NCI-H748 (cell line): ENCODE results near the gene SLC35F1.
A peak's percentile ranks its signal among the peaks of the same experiment; 100 is the strongest.
"Not testable (repeated sequence)": the region's sequence is repeated elsewhere in the genome, so short reads cannot be mapped to it uniquely, and the experiment has no call there.

Experiments used
- DNase-seq: peaks from one replicate; lab custom pipeline; 2025; ENCODE audit not compliant: unreplicated experiment; lab: John Stamatoyannopoulos, UW

SLC35F1 gene

GRCh38 chr6:117924690-117925089 is 17.6 kb downstream of the SLC35F1 start:
- no peak for DNase-seq

- no peak for DNase-seq
Measured at GRCh38 chr6:117927866-117928265, 20.8 kb downstream of the SLC35F1 start.

GRCh38 chr6:117928833-117929232 is 21.8 kb downstream of the SLC35F1 start:
- DNase-seq: no peak

GRCh38 chr6:117929501-117929900 is 22.4 kb downstream of the SLC35F1 start:
- DNase-seq: no peak

- no peak for DNase-seq
Measured at GRCh38 chr6:117930645-117931044, 23.6 kb downstream of the SLC35F1 start.

- no peak for DNase-seq
Measured at GRCh38 chr6:117932001-117932400, 24.9 kb downstream of the SLC35F1 start.

- DNase-seq: no peak
Measured at GRCh38 chr6:117932676-117933075, 25.6 kb downstream of the SLC35F1 start.

GRCh38 chr6:117933471-117933870 is 26.4 kb downstream of the SLC35F1 start:
- DNase-seq: peak; percentile 23

GRCh38 chr6:117938311-117938995 is 31.4 kb downstream of the SLC35F1 start:
- no peak for DNase-seq

GRCh38 chr6:117947234-117947633 is 40.2 kb downstream of the SLC35F1 start:
- DNase-seq: no peak

- no peak for DNase-seq
Measured at GRCh38 chr6:117951783-117952182, 44.7 kb downstream of the SLC35F1 start.

GRCh38 chr6:117955684-117956256 is 48.7 kb downstream of the SLC35F1 start:
- DNase-seq: no peak

GRCh38 chr6:117956386-117956785 is 49.3 kb downstream of the SLC35F1 start:
- no peak for DNase-seq

- no peak for DNase-seq
Measured at GRCh38 chr6:117958536-117958935, 51.5 kb downstream of the SLC35F1 start.

GRCh38 chr6:117960877-117961276 is 53.8 kb downstream of the SLC35F1 start:
- no peak for DNase-seq

GRCh38 chr6:117961301-117961700 is 54.2 kb downstream of the SLC35F1 start:
- no peak for DNase-seq

GRCh38 chr6:117965763-117966162 is 58.7 kb downstream of the SLC35F1 start:
- DNase-seq: not testable (repeated sequence)

- DNase-seq: no peak
Measured at GRCh38 chr6:117971637-117972036, 64.6 kb downstream of the SLC35F1 start.

- no peak for DNase-seq
Measured at GRCh38 chr6:117974914-117975627, 68.0 kb downstream of the SLC35F1 start.

- DNase-seq: peak; percentile 66
Measured at GRCh38 chr6:117976030-117976651, 69.1 kb downstream of the SLC35F1 start.

- no peak for DNase-seq
Measured at GRCh38 chr6:117985916-117986315, 78.9 kb downstream of the SLC35F1 start.

- no peak for DNase-seq
Measured at GRCh38 chr6:117986396-117986795, 79.3 kb downstream of the SLC35F1 start.
